HG03432 (cell line): Measurements from ENCODE around the gene ACOT8.
"Not testable (repeated sequence)": the region's sequence is repeated elsewhere in the genome, so short reads cannot be mapped to it uniquely, and the experiment has no call there.

ENCODE experiments used
- ATAC-seq: cut with Tn5 transposase; IDR thresholded peaks from one replicate; pipeline ENCODE4 v1.9.1; 2021; ENCODE audit warnings: mild to moderate bottlenecking, moderate library complexity; ENCODE audit not compliant: unreplicated experiment

ACOT8 gene

GRCh38 chr20:45798935-45799642 lies 58.1 kb downstream of the ACOT8 start:
- ATAC-seq, result no peak

DNA sequence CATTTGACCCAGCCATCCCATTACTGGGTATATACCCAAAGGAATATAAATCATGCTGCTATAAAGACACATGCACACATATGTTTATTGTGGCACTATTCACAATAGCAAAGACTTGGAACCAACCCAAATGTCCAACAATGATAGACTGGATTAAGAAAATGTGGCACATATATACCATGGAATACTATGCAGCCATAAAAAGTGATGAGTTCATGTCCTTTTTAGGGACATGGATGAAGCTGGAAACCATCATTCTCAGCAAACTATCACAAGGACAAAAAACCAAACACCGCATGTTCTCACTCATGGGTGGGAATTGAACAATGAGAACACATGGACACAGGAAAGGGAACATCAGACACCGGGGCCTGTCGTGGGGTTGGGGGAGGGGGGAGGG lies 59.2 kb downstream of the ACOT8 start:
- not testable (repeated sequence) for ATAC-seq

- ATAC-seq, result not testable (repeated sequence)
Measured at GRCh38 chr20:45797510-45797909, 59.7 kb downstream of the ACOT8 start.

DNA sequence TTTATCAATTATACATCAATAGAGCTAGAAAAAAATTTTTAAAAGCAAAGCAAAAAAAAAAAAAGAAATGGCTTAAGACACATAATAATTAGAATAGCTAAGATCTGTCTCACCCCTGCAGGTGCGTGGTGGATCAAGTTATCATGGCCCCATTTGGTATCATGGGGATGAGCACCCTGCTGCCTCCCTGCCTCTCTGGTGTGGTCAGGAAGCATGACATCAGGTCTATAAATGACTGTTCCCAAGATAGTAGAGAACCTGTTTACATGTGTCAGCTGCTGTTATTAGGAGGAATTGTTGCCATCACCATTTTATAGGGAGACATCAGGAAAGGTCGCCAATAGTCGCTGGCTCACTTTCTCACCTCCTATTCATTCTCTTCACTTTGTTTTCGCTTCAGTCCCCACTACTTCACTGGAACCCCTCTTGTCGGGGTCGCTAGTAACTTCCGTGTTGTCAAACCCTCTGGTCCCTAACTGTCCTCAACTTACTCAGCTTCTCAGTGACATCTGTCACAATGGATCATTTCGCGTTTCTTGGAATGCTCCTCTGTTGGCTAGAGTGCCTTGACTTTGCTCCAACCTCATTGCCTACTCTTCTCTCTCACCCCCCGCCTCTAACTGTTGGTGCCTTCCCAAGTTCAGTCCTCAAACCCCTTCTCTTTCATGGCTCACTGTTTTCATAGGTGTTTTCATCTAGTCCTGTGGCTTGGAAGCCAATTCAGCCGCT lies 60.7 kb downstream of the ACOT8 start:
- ATAC-seq, result no peak

GRCh38 chr20:45792317-45793118 lies 64.7 kb downstream of the ACOT8 start:
- ATAC-seq, result peak; percentile 30
